Body of pancreas (tissue), 4 donors: Measurements from ENCODE around the gene SURF4.

Experiments used
- CTCF ChIP-seq, 7 experiments: fragments of 450-650 bp in 4 of 7; fragments of 200-600 bp in 3 of 7; sonication (generic) in 3 of 7; IDR thresholded peaks; one replicate each; pipeline ENCODE4 v1.5.1; 2016 to 2019; ENCODE audit warnings: antibody characterized with exemption in 7 of 7
- POLR2A ChIP-seq, 3 donors: fragments of 450-650 bp; IDR thresholded peaks; one replicate each; pipeline ENCODE4 v1.6.1; 2016; ENCODE audit warnings: antibody characterized with exemption in 3 of 3, mild to moderate bottlenecking in 2 of 3

GRCh38 chr9:133353548-133353947 lies 22.3 kb downstream of the SURF4 start:
- TF ChIP-seq POLR2A (IDR thresholded peaks at IDR 0.05), result no peak
- TF ChIP-seq CTCF (IDR thresholded peaks at IDR 0.05), result no peak
